DMS79 treated with DMSO at 0.1 percent for 48 hours (cell line): Measurements from ENCODE around the gene RBP5.

Experiments used
- DNase-seq: peaks from one replicate; lab custom pipeline; 2025; lab: John Stamatoyannopoulos, UW

RBP5 gene

DNA sequence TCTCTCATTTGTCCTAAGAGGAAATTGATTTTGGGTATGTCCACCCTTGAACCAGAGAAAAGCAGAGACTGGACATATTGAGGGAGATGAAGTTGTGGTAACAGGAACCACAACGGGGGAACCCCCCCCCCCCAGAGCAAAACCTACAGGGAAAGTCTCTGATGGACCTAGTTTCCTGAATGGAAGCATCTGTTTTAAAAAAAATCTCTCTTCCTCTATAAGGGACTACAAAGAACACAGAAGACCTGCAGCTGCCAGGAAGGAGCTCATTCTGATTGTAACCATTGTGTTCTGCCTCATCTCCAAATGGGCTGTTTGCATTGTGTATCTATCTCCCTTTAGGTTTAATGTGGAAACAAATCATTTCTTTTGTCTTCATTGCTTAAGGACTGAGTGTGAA, 54.7 kb downstream of the RBP5 start:
- no peak for DNase-seq
